GM18951 (cell line): Measurements from ENCODE around the gene STAC3.

ENCODE experiments used
- POLR2A ChIP-seq: IDR thresholded peaks from 4 replicates; pipeline ENCODE4 v1.6.1; 2011; ENCODE audit warnings: mild to moderate bottlenecking; ENCODE audit not compliant: insufficient read length, insufficient read depth; ENCODE audit errors: extremely low read depth
- in situ Hi-C: fragments of 300-500 bp; cut with MboI; formaldehyde crosslinking; loops from one replicate; pipeline ENCODE4 v1.12.0; 2022; ENCODE audit warnings: low sequenced_read_pairs, mixed read lengths, inconsistent platforms; ENCODE audit not compliant: unreplicated experiment

The STAC3 gene

DNA sequence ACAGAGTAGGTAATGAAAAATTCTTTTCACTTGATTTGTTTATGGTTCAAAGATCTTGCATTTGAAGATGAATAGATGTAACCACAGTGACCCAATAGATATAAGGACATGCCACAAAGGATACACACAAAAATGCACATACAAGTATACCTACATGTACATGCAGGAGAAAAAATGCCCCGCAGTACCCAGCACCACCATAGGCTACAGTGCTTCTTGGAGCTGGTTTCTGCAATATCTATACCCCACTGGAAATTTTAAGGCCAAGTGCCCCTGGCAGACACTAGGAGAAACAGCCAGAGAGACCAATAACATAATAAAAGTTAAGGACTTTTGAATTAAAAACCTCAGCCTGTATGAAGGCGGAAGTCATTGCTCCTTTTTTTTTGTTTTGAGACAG is 12.1 kb upstream of the STAC3 start:
- in situ Hi-C loops, result no loop called here

GRCh38 chr12:57262126-57262822 is 11.3 kb upstream of the STAC3 start:
- in situ Hi-C loops, result no loop called here
- TF ChIP-seq POLR2A, result no peak

More for the DNA sequence above, 12.1 kb upstream of the STAC3 start:
- no peak for TF ChIP-seq POLR2A

GRCh38 chr12:57261428-57261865 is 10.5 kb upstream of the STAC3 start:
- in situ Hi-C loops, result no loop called here
- TF ChIP-seq POLR2A, result no peak

GRCh38 chr12:57260366-57260765 is 9.4 kb upstream of the STAC3 start:
- in situ Hi-C loops, result no loop called here
- no peak for TF ChIP-seq POLR2A

GRCh38 chr12:57258977-57259970 is 8.3 kb upstream of the STAC3 start:
- in situ Hi-C loops, result no loop called here

DNA sequence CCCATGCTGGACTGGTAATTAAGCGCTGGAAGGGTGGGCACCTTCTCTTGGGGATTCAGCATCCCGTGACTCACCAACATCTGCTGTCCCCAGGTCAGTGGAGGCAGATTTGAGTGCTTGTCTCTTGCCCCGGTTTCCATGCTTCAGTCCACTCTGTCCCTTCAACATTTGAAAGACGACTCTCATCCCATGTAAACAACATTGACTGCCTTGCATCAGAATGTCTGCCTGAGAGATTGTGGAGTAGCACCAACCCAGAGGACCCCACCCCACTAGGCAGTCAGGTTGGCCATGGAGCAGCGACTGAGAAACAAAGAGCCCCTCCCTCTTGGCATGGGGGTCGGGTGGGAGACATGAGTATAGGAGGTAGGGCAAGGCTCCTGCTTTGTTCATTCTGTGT is 4.9 kb upstream of the STAC3 start:
- TF ChIP-seq POLR2A, result no peak
- in situ Hi-C loops, result no loop called here

More at GRCh38 chr12:57258977-57259970, 8.3 kb upstream of the STAC3 start:
- no peak for TF ChIP-seq POLR2A

- TF ChIP-seq POLR2A, result no peak
- in situ Hi-C loops, result no loop called here
Measured at GRCh38 chr12:57254506-57255280, 3.7 kb upstream of the STAC3 start.

- in situ Hi-C loops, result no loop called here
- TF ChIP-seq POLR2A, result no peak
Measured at GRCh38 chr12:57250541-57250940, 446 bp downstream of the STAC3 start.

DNA sequence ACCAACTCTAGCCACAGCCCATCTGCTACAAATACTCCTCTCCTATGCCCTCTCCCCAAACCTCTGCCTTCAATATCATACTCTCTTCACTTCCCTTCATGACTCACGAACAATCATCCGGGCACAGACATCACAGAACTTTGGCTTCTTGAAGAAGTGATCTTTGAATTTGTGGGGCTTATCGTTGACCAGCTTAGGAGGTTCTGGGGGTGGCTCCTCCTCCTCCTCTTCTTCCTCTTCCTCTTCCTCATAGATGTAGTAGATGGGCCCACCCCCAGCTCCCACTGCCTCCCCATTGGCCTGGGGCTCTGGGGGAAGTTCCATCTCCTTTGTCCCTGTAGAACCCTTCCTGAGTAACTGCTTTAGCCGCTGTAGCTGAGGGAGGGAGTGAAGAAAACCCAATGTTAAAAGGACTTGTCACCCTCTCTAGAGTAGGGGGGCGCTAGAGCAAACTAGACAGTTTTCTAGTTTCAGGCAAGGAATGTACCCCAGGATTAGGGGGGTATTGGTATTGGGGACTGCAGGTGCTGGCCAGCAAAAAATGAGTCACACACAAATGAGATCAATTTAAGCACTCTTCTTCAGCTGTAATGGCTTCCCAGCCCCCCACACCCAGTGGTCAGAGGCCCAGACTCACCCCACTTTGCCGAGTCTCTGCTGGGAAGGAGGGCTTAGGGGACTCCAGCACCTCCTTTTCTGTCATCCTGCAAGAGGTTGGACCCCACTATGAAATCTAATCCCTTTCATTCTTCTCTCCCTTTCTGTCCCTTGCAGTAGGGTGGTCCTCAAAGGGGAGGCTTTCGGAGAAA is 1.8 kb downstream of the STAC3 start:
- no peak for TF ChIP-seq POLR2A
- in situ Hi-C loops, result no loop called here

GRCh38 chr12:57247041-57247440 is 3.9 kb downstream of the STAC3 start:
- TF ChIP-seq POLR2A, result no peak
- in situ Hi-C loops, result no loop called here

DNA sequence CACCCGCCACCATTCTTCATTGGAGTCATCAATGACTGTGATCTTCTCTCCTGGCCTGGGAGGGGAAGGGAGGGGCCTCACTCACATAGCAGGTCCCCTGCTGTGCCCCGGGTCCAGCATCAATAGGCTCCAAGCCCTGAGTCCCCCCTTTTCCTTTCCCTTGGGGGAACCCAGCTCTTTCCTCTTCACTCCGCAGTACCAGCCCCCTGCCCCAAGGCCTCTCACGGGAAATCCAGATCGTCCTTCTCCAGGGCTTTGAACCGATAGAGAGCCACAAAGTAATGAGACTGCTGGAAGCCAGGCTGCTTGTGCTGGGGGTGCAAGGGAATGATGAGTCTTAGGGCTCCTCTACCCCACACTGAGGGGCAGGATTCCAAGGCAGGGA is 6.7 kb downstream of the STAC3 start:
- in situ Hi-C loops, result no loop called here
- no peak for TF ChIP-seq POLR2A
